SK-N-SH (cell line): Measurements from ENCODE around the gene SCARB1. TPM values are rescaled to one million over a fixed set of nuclear protein-coding genes. Genes with fewer than 3 reads are reported as not detected.

Experiments
- CTCF ChIA-PET: fragments of 300-600, 350-600 bp; formaldehyde crosslinking; extraction: SDS; loops from one replicate; lab custom pipeline; 2021; lab: Yijun Ruan, JAX
- POLR2A ChIA-PET: fragments of 350-600 bp; sonication (Branson Sonifier 250); formaldehyde crosslinking; extraction: SDS; loops from one replicate; lab custom pipeline; 2020; ENCODE audit warnings: antibody characterized with exemption, inconsistent platforms; lab: Yijun Ruan, JAX
- DNase-seq: peaks from one replicate; pipeline ENCODE4 v3.0.0; 2012
- H2AFZ ChIP-seq: fragments of 200-600 bp; sonication (generic); 2 replicates; pipeline ENCODE4 v1.8.1; 2016; ENCODE audit warnings: antibody characterized with exemption, mild to moderate bottlenecking, low read depth
- H3F3A ChIP-seq: fragments of 200-600 bp; sonication (generic); replicated peaks from 2 replicates; pipeline ENCODE3; 2016; ENCODE audit warnings: antibody characterized with exemption, mild to moderate bottlenecking; ENCODE audit not compliant: insufficient read depth
- H3K27ac ChIP-seq, 2 experiments: fragments of 200-500 bp in 1 of 2; fragments of 200-600 bp in 1 of 2; sonication (Bioruptor generic) in 1 of 2; sonication (generic), shearing (Covaris generic) in 1 of 2; 2 replicates each; pipeline versions ENCODE4 v1.5.1 to v1.6.1; 2014 to 2016; ENCODE audit warnings: low read depth in 2 of 2, inconsistent platforms in 1 of 2, low read length in 1 of 2, mild to moderate bottlenecking in 1 of 2, mixed read lengths in 1 of 2
- H3K27me3 ChIP-seq: fragments of 200-600 bp; sonication (generic), shearing (Covaris generic); 2 replicates; pipeline ENCODE4 v1.6.1; 2016; ENCODE audit warnings: mixed run types; ENCODE audit not compliant: insufficient read depth
- H3K36me3 ChIP-seq, 2 experiments: fragments of 200-500 bp in 1 of 2; fragments of 200-600 bp in 1 of 2; sonication (Bioruptor generic) in 1 of 2; sonication (generic) in 1 of 2; replicated peaks in 1 of 2; 2 replicates each; pipeline versions ENCODE3 to v1.5.1; 2014 to 2016; ENCODE audit warnings: low read length in 1 of 2, mild to moderate bottlenecking in 1 of 2; ENCODE audit not compliant: insufficient read depth in 2 of 2, control insufficient read depth in 1 of 2
- H3K4me1 ChIP-seq, 2 experiments: fragments of 200-500 bp in 1 of 2; fragments of 200-600 bp in 1 of 2; sonication (Bioruptor generic) in 1 of 2; sonication (generic), shearing (Covaris generic) in 1 of 2; 2 replicates each; pipeline versions ENCODE4 v1.5.1 to v1.6.1; 2014 to 2016; ENCODE audit warnings: low read depth in 1 of 2, low read length in 1 of 2, mixed run types in 1 of 2; ENCODE audit not compliant: insufficient read depth in 2 of 2, control insufficient read depth in 1 of 2
- H3K4me2 ChIP-seq: fragments of 200-600 bp; sonication (generic), shearing (Covaris generic); 2 replicates; pipeline ENCODE4 v1.6.1; 2017; ENCODE audit warnings: mixed run types
- H3K4me3 ChIP-seq, 2 experiments: fragments of 200-500 bp in 1 of 2; fragments of 200-600 bp in 1 of 2; sonication (Bioruptor generic) in 1 of 2; sonication (generic), shearing (Covaris generic) in 1 of 2; 2 replicates each; pipeline versions ENCODE4 v1.5.1 to v1.8.1; 2014 to 2016; ENCODE audit warnings: low read depth in 2 of 2, inconsistent platforms in 1 of 2, low read length in 1 of 2, mild to moderate bottlenecking in 1 of 2, mixed read lengths in 1 of 2, moderate library complexity in 1 of 2
- H3K79me2 ChIP-seq: fragments of 200-600 bp; sonication (generic); 2 replicates; pipeline ENCODE4 v1.8.1; 2017; ENCODE audit warnings: mild to moderate bottlenecking; ENCODE audit not compliant: insufficient read depth
- H3K9ac ChIP-seq: fragments of 200-600 bp; sonication (generic); 2 replicates; pipeline ENCODE4 v1.6.1; 2017; ENCODE audit warnings: mixed run types
- H3K9me2 ChIP-seq: fragments of 200-600 bp; sonication (generic); 2 replicates; pipeline ENCODE4 v1.6.1; 2017; ENCODE audit warnings: mixed run types
- H3K9me3 ChIP-seq: fragments of 200-600 bp; sonication (generic); 2 replicates; pipeline ENCODE4 v1.6.1; 2017; ENCODE audit warnings: mixed run types, mild to moderate bottlenecking, moderate library complexity
- H4K20me1 ChIP-seq: fragments of 200-600 bp; sonication (generic); 2 replicates; pipeline ENCODE4 v1.6.1; 2017; ENCODE audit warnings: mild to moderate bottlenecking, mixed run types; ENCODE audit not compliant: insufficient read depth
- NFIC ChIP-seq: IDR thresholded peaks from 2 replicates; pipeline ENCODE4 v1.4.0; 2012; ENCODE audit warnings: borderline replicate concordance
- POLR2AphosphoS5 ChIP-seq: IDR thresholded peaks from 2 replicates; pipeline ENCODE4 v1.6.1; 2012; ENCODE audit warnings: low read depth, low read length
- RFX5 ChIP-seq: IDR thresholded peaks from 2 replicates; pipeline ENCODE4 v1.6.1; 2012; ENCODE audit warnings: mild to moderate bottlenecking, improper control_type of control experiment, low read length
- SMC3 ChIP-seq: IDR thresholded peaks from 2 replicates; pipeline ENCODE4 v1.6.1; 2012; ENCODE audit warnings: low read depth, low read length, improper control_type of control experiment
- WGBS: methylation state at CpG from one replicate; pipeline ENCODE4 v1.1.6; 2017; ENCODE audit warnings: low lambda C conversion rate; 5-methylcytosine and 5-hydroxymethylcytosine counted together
- polyA plus RNA-seq, 3 experiments: library from polyadenylated mRNA; depleted of rRNA; stranded (reverse); fragments of >200 nt; gene quantifications; 2 replicates each; pipeline ENCODE4 v1.2.3, GENCODE V29; 2012
- TF ChIP-seq, protein P1 (sequence below): IDR thresholded peaks from 2 replicates; pipeline ENCODE4 v1.4.0; 2012; ENCODE audit warnings: low read depth, borderline replicate concordance
- TF ChIP-seq, protein P2 (sequence below): IDR thresholded peaks from 2 replicates; pipeline ENCODE4; 2012
- TF ChIP-seq, protein P3 (sequence below): IDR thresholded peaks from 2 replicates; pipeline ENCODE4 v1.4.0; 2012; ENCODE audit warnings: low read depth, borderline replicate concordance

SCARB1 gene
- polyA plus RNA-seq, 1 of the 3 experiments (the other 2 are of a cell fraction), result 33.0 TPM

- Histone ChIP-seq H3K9ac (no peak overlapping the region), H3K9me2 (no peaks in the 10 kb centered on the region), H3K4me3 (no peak overlapping the region), H2AFZ (no peak overlapping the region), H3K79me2 (no peaks in the 10 kb centered on the region), H3K4me2 (no peak overlapping the region), H3K4me1 (no peaks in the 10 kb centered on the region; a peak in 1 of 4 replicates), H3K27ac (no peak overlapping the region), H3K27me3 (no peaks in the 10 kb centered on the region), H3F3A (no peaks in the 10 kb centered on the region), H4K20me1 (no peaks in the 10 kb centered on the region), H3K9me3 (no peaks in the 10 kb centered on the region), H3K36me3 (peaks cover 0 to 6% of the 10 kb centered on the region in 2 experiments)
- 95% methylated on average over 29 of the region's 31 CpGs for WGBS
- no peak for DNase-seq
- TF ChIP-seq SMC3 (no peak), RFX5 (no peak), POLR2AphosphoS5 (no peak)
- TF ChIP-seq, protein P1, sequence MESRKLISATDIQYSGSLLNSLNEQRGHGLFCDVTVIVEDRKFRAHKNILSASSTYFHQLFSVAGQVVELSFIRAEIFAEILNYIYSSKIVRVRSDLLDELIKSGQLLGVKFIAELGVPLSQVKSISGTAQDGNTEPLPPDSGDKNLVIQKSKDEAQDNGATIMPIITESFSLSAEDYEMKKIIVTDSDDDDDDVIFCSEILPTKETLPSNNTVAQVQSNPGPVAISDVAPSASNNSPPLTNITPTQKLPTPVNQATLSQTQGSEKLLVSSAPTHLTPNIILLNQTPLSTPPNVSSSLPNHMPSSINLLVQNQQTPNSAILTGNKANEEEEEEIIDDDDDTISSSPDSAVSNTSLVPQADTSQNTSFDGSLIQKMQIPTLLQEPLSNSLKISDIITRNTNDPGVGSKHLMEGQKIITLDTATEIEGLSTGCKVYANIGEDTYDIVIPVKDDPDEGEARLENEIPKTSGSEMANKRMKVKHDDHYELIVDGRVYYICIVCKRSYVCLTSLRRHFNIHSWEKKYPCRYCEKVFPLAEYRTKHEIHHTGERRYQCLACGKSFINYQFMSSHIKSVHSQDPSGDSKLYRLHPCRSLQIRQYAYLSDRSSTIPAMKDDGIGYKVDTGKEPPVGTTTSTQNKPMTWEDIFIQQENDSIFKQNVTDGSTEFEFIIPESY, result no peak
- TF ChIP-seq, protein P2, sequence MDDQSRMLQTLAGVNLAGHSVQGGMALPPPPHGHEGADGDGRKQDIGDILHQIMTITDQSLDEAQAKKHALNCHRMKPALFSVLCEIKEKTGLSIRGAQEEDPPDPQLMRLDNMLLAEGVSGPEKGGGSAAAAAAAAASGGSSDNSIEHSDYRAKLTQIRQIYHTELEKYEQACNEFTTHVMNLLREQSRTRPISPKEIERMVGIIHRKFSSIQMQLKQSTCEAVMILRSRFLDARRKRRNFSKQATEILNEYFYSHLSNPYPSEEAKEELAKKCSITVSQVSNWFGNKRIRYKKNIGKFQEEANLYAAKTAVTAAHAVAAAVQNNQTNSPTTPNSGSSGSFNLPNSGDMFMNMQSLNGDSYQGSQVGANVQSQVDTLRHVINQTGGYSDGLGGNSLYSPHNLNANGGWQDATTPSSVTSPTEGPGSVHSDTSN, result no peak
- POLR2A ChIA-PET, result interaction anchor here (1.1 kb wide), 1 partner anchor 20 kb away, joined by 3 read pairs; no protein-coding TSS in a partner anchor
- CTCF ChIA-PET, result interaction anchor here (1.3 to 3.7 kb wide), 2 partner anchors 11 to 89 kb away, joined by 3 to 17 read pairs; no protein-coding TSS in a partner anchor
Observed at GRCh38 chr12:124817076-124818000, 46.3 kb downstream of the SCARB1 start.

- Histone ChIP-seq H3K27ac (no peak overlapping the region), H3K79me2 (no peaks in the 10 kb centered on the region), H3K9me3 (no peaks in the 10 kb centered on the region), H3K36me3 (peaks cover 0 to 6% of the 10 kb centered on the region in 2 experiments), H3F3A (no peaks in the 10 kb centered on the region), H4K20me1 (no peaks in the 10 kb centered on the region), H2AFZ (no peak overlapping the region), H3K4me2 (no peak overlapping the region), H3K4me3 (no peak overlapping the region), H3K27me3 (no peaks in the 10 kb centered on the region), H3K9me2 (no peaks in the 10 kb centered on the region), H3K4me1 (no peaks in the 10 kb centered on the region; a peak in 1 of 4 replicates), H3K9ac (no peak overlapping the region)
- 92% methylated on average over 14 of the region's 15 CpGs for WGBS
- POLR2A ChIA-PET, result no interaction called here
- CTCF ChIA-PET, result interaction anchor here (1.3 kb wide), 1 partner anchor 10 kb away, joined by 3 read pairs; no protein-coding TSS in a partner anchor
- DNase-seq, result no peak
- TF ChIP-seq, protein P3, sequence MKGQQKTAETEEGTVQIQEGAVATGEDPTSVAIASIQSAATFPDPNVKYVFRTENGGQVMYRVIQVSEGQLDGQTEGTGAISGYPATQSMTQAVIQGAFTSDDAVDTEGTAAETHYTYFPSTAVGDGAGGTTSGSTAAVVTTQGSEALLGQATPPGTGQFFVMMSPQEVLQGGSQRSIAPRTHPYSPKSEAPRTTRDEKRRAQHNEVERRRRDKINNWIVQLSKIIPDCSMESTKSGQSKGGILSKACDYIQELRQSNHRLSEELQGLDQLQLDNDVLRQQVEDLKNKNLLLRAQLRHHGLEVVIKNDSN, result no peak
- TF ChIP-seq NFIC (no peak), POLR2AphosphoS5 (no peak)
- TF ChIP-seq, protein P2, result no peak
Observed at GRCh38 chr12:124816295-124816854, 47.3 kb downstream of the SCARB1 start.
